Fibroblast of mammary gland (primary cell): ENCODE measurements around the gene XPNPEP1.

ENCODE experiments used
- DNase-seq: peaks from one replicate; pipeline ENCODE4 v3.0.0-alpha.2; 2010; ENCODE audit warnings: low read depth
- H3K4me3 ChIP-seq: 2 replicates; pipeline ENCODE4 v1.5.1; 2011; ENCODE audit warnings: low read depth, mild to moderate bottlenecking, low read length, moderate library complexity; ENCODE audit not compliant: control insufficient read depth
- TF ChIP-seq, protein P1 (sequence below): conservative IDR thresholded peaks from 2 replicates; pipeline ENCODE4 v1.5.1; 2011; ENCODE audit warnings: low read depth, low read length, inconsistent platforms; ENCODE audit not compliant: control insufficient read depth, insufficient read depth

XPNPEP1 gene

DNA sequence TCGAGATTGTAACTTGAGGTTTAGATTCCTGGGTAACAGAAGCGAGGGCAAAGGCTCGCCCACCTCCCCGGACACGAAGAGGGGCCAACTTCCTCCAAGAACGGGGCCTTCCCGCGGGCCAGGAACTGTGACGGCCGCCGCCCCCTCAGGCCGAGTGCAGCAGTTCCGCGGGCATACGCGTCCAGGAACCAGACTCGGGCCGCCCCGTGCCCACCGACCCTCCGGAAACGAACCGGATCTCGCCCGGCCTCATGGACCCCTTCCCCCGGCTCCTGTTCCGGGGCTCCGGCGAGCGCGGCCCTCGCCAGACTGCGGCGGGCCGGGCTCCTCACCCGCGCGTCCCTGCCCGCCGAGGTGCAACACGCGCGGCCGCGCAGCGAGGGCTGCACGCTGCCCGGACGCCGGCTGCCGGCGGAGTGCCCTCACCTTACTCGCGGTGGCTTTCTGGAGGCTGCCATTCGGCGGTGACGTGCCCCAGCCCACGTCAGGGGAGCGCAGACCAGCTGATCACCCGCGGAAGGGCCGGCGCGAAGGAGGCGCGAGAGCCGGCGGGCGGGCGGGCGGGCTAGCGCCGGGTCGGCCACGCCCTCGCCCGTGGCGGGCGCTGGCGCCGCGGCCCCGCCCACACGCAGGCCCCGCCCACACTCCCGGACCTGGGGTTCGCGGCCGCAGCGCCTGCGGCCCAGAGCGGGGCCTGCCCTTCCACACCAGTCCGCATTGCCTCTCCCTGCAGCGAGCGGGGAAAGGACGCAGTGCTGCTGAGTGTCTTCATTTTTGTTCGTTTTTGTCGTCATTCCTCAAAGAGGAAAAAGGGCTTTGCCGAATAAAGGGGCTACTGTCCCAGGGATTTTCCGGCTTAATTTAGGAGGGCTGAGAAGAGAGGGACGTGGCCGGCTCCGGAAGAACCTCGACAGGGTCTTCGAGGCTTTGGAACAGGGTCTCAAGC is at the start of gene XPNPEP1:
Gene XPNPEP1 (minus strand): TSS at position 536 of the 946 bp plus-strand sequence. CDS start 78 bp downstream, at position 458.
- TF ChIP-seq, protein P1, sequence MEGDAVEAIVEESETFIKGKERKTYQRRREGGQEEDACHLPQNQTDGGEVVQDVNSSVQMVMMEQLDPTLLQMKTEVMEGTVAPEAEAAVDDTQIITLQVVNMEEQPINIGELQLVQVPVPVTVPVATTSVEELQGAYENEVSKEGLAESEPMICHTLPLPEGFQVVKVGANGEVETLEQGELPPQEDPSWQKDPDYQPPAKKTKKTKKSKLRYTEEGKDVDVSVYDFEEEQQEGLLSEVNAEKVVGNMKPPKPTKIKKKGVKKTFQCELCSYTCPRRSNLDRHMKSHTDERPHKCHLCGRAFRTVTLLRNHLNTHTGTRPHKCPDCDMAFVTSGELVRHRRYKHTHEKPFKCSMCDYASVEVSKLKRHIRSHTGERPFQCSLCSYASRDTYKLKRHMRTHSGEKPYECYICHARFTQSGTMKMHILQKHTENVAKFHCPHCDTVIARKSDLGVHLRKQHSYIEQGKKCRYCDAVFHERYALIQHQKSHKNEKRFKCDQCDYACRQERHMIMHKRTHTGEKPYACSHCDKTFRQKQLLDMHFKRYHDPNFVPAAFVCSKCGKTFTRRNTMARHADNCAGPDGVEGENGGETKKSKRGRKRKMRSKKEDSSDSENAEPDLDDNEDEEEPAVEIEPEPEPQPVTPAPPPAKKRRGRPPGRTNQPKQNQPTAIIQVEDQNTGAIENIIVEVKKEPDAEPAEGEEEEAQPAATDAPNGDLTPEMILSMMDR, result no peak
- peak within 1 kb of the TSS; percentile 79 for H3K4me3 ChIP-seq
- peak; percentile 76 for DNase-seq

DNA sequence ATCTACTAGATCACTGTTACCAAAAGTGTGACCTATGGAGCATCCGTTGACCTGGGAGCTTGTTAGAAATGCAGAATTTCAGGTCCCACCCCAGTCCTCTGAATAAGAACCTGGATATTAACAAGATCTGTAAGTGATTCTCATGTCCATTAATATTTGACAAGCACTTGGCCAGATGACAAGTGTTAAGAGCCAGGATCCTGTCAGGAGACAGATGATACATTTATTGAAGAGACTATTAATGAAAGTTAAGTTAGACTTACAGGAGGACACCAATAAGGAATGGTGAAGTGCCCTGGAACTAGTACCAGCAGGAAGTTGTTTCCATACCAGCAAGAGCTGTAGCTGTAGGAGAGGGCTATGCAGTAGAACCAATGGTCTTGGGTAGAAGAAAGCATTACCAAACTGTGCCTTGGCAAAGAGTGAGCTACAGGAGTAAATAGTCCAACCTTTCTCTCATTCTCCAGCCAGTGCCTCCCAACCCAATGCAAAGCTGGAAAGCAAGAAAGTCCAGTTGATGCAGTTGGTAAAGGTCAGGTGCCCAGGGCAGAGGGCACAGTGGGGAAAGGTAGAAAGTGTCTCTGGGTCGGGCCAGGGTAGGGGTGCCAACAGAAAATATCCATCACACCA is 49.2 kb upstream of the XPNPEP1 start:
- no peak overlapping the region for H3K4me3 ChIP-seq
- no peak for DNase-seq
- TF ChIP-seq, protein P1, result no peak

DNA sequence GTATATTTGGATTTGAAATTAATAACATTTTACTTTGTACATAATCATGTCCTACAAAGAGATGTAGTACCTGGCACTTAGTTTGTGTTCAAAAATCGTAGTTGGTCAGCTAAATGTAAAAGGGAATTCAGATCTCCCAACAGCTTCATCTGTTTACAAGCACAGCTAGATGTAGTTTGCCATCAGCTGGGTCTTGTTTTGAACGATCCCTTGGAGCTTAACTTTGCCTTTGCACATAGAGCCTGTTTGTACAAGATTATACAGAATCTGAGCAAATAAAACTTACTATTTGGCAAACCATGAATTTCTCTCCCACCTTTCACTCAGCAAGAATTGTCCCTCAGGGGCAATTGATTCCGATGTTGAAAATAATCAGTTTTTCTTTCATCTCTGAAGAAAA is 48.3 kb upstream of the XPNPEP1 start:
- TF ChIP-seq, protein P1, result no peak
- no peak overlapping the region for H3K4me3 ChIP-seq
- no peak for DNase-seq

DNA sequence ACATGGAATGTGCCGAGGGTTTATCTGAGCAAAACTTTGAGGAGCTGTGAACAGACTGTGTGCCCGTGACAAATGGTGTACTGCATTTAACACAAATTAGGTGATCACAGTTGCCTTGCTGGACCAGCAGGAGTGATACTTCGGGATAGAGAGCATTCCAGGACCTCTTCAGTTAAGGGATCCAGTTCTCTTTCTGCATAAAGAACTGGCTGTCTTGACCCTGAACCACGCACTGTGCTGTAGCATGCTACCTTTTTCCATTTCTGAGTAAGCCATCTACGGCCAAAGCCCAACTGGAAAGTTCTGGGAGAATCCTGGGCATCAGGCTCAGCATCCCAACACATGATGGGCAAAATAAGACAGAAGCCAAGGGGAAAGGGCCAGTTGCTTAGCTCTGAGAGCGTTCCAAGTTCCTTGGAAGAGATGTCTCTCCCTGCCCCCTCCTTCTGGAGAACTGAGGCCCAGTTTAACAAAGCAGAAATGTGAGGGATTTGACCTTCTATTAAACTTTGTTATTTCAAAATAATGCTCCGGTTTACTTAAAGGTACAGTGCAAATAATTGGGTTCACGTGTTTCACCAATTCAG is 46.5 kb upstream of the XPNPEP1 start:
- TF ChIP-seq, protein P1, result no peak
- no peak for DNase-seq
- no peak overlapping the region for H3K4me3 ChIP-seq

DNA sequence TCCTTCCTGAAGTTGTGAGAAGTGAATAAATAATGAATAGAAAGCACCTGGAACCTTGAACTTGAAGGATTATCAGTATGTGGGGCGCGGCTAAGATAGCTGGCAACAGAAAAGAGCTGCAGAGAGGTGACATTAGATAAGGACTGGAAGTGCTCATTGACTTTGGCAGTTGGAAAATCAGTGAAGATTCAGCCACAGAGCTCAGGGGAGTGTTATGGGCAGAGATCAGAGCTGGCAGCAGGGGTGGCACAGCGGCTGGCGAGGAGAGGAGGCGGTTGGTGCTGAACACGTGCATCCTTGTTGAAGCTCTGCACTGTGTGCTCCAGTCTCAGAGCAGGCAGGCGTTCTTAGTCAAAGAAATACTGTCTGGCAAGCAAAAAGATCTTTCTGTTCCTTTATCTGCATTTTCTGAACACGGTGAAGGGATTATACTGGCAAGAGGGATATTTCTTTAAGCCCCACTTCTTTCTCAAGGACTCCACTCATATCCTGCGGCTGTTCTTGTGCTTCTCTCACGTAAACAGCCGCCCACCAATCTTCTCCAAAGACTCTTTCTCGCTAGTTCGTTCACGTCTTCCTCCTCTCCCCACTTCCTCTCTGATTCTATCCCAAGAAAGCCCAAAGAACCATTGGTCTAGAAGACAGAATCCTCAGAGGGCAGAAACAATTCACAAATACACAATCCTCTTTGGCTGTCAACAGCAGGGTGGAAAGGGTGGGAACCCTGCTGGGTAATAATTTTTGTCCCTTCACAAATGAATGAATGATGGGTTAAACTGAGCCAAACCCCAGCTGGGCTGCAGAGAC is 45.8 kb upstream of the XPNPEP1 start:
- TF ChIP-seq, protein P1, result no peak
- DNase-seq, result no peak
- no peak overlapping the region for H3K4me3 ChIP-seq

DNA sequence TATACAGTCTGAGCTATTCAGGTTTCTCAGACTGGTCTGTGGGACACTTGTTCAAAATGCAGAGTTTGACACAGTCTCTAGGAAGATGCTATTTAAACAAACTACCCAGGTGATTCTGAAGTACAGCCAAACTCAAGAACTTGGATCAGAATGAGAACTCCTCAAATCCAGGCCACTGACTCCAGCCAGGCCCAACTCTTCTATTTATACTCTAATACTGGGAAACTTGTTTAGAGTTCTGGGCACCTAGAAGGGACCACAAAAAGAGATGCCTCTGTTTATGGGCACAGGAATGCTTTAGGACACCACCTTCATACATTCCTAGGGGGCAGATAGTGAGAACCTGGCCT is 44.4 kb upstream of the XPNPEP1 start:
- H3K4me3 ChIP-seq, result no peak overlapping the region
- DNase-seq, result no peak
- TF ChIP-seq, protein P1, result no peak
